ENCODE results near the gene MLIP.

DNA sequence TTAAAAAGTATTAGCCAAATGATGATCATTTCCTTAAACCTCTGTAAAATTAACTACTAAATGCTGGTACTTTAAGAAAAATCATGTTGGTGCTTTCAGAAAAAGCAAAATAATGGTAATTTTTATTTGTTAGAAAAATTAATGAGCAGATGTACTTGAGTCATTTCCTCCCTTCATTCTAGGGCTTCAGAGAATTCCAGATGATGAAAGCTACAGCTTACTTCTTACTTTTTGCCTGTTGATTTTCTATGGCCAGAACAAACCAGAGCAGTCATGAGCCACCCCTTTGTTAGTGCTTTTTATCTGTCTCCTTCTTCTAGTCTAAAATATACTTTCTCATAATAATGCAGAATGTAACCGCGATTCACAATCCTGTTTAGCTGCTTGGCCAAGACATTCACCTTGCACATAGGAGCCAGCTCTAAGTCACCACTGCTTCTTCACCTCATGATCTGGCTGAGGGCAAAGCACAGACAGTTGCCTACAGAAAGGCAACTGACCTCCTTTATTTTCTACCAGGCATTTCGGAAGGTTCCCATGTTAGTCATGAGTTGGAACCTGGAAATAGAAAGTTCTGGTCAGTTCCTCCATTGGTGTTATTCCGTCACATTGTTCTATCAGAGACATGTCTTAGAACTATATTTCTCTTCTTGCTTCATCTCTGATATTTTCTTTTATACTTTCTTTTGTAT, 153.5 kb downstream of the MLIP start:
- TF ChIP-seq EZH2phosphoT487 (IDR thresholded peaks at IDR 0.05; ENCODE audit: insufficient read depth, low read depth) (no peak), EZH2 (IDR thresholded peaks at IDR 0.05; ENCODE audit: insufficient read depth, poor library complexity, severe bottlenecking) (no peak)
